WERI-Rb-1 (cell line): Measurements from ENCODE around the gene KRTDAP.
"Not testable (repeated sequence)": the region's sequence is repeated elsewhere in the genome, so short reads cannot be mapped to it uniquely, and the experiment has no call there.

Source experiments
- DNase-seq: peaks from one replicate; pipeline ENCODE4 v3.0.0-alpha.2; 2020
- H3K27ac ChIP-seq: fragments of 250-450 bp; sonication (Bioruptor Pico); 2 replicates; pipeline ENCODE4 v1.5.1; 2020; ENCODE audit warnings: mild to moderate bottlenecking, moderate library complexity
- H3K27me3 ChIP-seq: fragments of 250-450 bp; sonication (Bioruptor Pico); 2 replicates; pipeline ENCODE4 v1.5.1; 2021; ENCODE audit warnings: mild to moderate bottlenecking, low read depth, moderate library complexity; ENCODE audit not compliant: insufficient read depth, severe bottlenecking
- H3K36me3 ChIP-seq: fragments of 250-450 bp; sonication (Bioruptor Pico); 2 replicates; pipeline ENCODE4 v1.5.1; 2020; ENCODE audit warnings: mild to moderate bottlenecking, moderate library complexity
- H3K4me3 ChIP-seq: 2 replicates; pipeline ENCODE4 v1.5.1; 2011; ENCODE audit warnings: low read depth, mild to moderate bottlenecking, control low read depth, low read length
- H3K9me3 ChIP-seq: fragments of 250-450 bp; sonication (Bioruptor Pico); 2 replicates; pipeline ENCODE4 v1.5.1; 2021; ENCODE audit warnings: mild to moderate bottlenecking, moderate library complexity; ENCODE audit not compliant: severe bottlenecking
- CTCF ChIP-seq: IDR thresholded peaks from 2 replicates; pipeline ENCODE4 v1.5.1; 2011; ENCODE audit warnings: low read depth, mild to moderate bottlenecking, control low read depth, inconsistent platforms, low read length

The KRTDAP gene

GRCh38 chr19:35478794-35479677, 11.2 kb downstream of the KRTDAP start:
- H3K4me3 ChIP-seq: no peak overlapping the region
- DNase-seq: no peak
- no peaks in the 10 kb centered on the region for H3K36me3 ChIP-seq
- no peaks in the 10 kb centered on the region for H3K27me3 ChIP-seq
- TF ChIP-seq CTCF: no peak
- no peaks in the 10 kb centered on the region for H3K9me3 ChIP-seq
- H3K27ac ChIP-seq: no peak overlapping the region

GRCh38 chr19:35476149-35476548, 14.1 kb downstream of the KRTDAP start:
- TF ChIP-seq CTCF: peak; percentile 44
- Histone ChIP-seq H3K27me3 (no peaks in the 10 kb centered on the region), H3K36me3 (no peaks in the 10 kb centered on the region), H3K27ac (no peak overlapping the region), H3K4me3 (no peak overlapping the region), H3K9me3 (no peaks in the 10 kb centered on the region)
- no peak for DNase-seq

GRCh38 chr19:35474594-35474993, 15.7 kb downstream of the KRTDAP start:
- DNase-seq, H3K4me3 ChIP-seq, H3K9me3 ChIP-seq, H3K27me3 ChIP-seq, H3K36me3 ChIP-seq, H3K27ac ChIP-seq: not testable (repeated sequence)

- H3K36me3 ChIP-seq: no peaks in the 10 kb centered on the region
- no peaks in the 10 kb centered on the region for H3K9me3 ChIP-seq
- DNase-seq: no peak
- H3K4me3 ChIP-seq: no peak overlapping the region
- no peak for TF ChIP-seq CTCF
- H3K27ac ChIP-seq: no peak overlapping the region
- H3K27me3 ChIP-seq: no peaks in the 10 kb centered on the region
These were observed 16.2 kb downstream of the KRTDAP start for GRCh38 chr19:35474104-35474503.

- H3K27ac ChIP-seq: no peak overlapping the region
- no peak for TF ChIP-seq CTCF
- H3K4me3 ChIP-seq: no peak overlapping the region
- H3K36me3 ChIP-seq: no peaks in the 10 kb centered on the region
- H3K9me3 ChIP-seq: no peaks in the 10 kb centered on the region
- H3K27me3 ChIP-seq: no peaks in the 10 kb centered on the region
- DNase-seq: no peak
These were observed 18.3 kb downstream of the KRTDAP start for GRCh38 chr19:35471946-35472345.

GRCh38 chr19:35471075-35471474, 19.2 kb downstream of the KRTDAP start:
- not testable (repeated sequence) for H3K36me3 ChIP-seq, DNase-seq, H3K4me3 ChIP-seq, H3K27ac ChIP-seq, H3K27me3 ChIP-seq, H3K9me3 ChIP-seq

GRCh38 chr19:35470128-35470527, 20.1 kb downstream of the KRTDAP start:
- no peak for DNase-seq
- Histone ChIP-seq H3K36me3 (no peaks in the 10 kb centered on the region), H3K27me3 (no peaks in the 10 kb centered on the region), H3K27ac (no peak overlapping the region), H3K9me3 (no peaks in the 10 kb centered on the region), H3K4me3 (no peak overlapping the region)
- no peak for TF ChIP-seq CTCF
